HG02885 (cell line): Measurements from ENCODE around the gene CEMP1.

ENCODE experiments used
- ATAC-seq: cut with Tn5 transposase; IDR thresholded peaks from one replicate; pipeline ENCODE4 v1.9.1; 2021; ENCODE audit warnings: mild to moderate bottlenecking; ENCODE audit not compliant: unreplicated experiment, poor library complexity

The CEMP1 gene

GRCh38 chr16:2487903-2488531 lies 43.2 kb downstream of the CEMP1 start:
- ATAC-seq: no peak

- no peak for ATAC-seq
Observed at GRCh38 chr16:2487517-2487842, 43.7 kb downstream of the CEMP1 start.

- ATAC-seq: no peak
Observed at GRCh38 chr16:2486645-2487516, 44.3 kb downstream of the CEMP1 start.

GRCh38 chr16:2485811-2486507 lies 45.2 kb downstream of the CEMP1 start:
- ATAC-seq: no peak

- no peak for ATAC-seq
Observed at GRCh38 chr16:2484898-2485508, 46.2 kb downstream of the CEMP1 start.

GRCh38 chr16:2483939-2484897 lies 47.0 kb downstream of the CEMP1 start:
- no peak for ATAC-seq

- ATAC-seq: no peak
Observed at GRCh38 chr16:2482708-2483534, 48.3 kb downstream of the CEMP1 start.

GRCh38 chr16:2482249-2482648 lies 49.0 kb downstream of the CEMP1 start:
- ATAC-seq: no peak

- no peak for ATAC-seq
Observed at GRCh38 chr16:2481676-2482075, 49.5 kb downstream of the CEMP1 start.

- ATAC-seq: no peak
Observed at GRCh38 chr16:2480948-2481347, 50.3 kb downstream of the CEMP1 start.
